GM18526 (cell line): ENCODE results near the gene JAG2.

ENCODE experiments used
- POLR2A ChIP-seq: IDR thresholded peaks from 3 replicates; pipeline ENCODE4 v1.6.1; 2011; ENCODE audit not compliant: insufficient read length; ENCODE audit errors: extremely low read depth

JAG2 gene

DNA sequence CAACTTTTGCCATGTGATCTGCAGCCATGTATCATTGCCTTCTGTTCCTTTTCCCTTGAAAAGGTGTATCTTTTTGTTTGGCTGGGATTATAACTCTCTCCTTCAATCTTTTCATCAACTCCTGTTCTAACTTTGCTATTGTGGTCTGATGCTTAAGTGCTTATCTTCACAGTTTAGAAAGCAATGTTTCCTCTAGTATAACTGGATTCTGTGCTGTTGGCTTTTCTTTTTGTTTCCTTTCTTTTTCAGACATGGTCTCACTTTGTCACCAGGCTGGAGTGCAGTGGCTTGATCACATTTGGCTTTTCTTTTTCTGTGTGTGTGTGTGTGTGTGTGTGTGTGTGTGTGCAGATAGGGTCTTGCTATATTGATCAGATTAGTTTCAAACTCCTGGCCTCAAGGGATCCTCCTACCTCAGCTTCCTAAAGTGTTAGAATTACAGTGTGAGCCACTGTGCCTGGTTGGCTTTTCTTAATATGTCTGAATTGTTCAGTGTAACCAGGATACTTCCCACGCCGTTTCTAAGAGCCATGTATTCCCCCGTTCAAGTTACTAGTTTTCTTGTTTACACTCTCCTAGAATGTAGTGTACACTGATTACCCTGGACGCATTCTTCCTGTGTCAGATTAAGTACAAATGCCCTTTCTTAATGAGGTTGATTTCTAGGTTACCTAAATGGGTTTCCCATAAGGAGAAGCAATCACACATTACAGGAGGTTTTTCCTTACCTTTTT is 35.5 kb downstream of the JAG2 start:
- TF ChIP-seq POLR2A, result no peak

DNA sequence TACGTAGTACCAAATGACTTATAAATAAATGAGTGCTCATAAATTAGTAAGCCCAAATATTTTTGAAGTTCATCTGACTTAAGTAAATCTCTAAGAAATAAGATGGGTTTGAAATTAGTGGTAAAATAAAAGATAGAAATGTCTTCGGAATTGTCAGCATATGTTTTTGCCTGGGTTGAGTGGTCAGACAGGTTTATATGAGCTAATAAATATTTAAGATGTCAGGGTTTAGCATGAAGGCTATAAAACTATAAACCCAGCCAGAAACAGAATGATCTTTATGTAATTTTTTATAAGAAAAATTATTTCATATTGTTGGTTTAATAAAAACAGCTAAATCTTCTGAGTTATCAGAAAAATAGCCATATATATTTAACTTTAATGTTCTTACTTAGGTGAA is 37.3 kb downstream of the JAG2 start:
- no peak for TF ChIP-seq POLR2A

DNA sequence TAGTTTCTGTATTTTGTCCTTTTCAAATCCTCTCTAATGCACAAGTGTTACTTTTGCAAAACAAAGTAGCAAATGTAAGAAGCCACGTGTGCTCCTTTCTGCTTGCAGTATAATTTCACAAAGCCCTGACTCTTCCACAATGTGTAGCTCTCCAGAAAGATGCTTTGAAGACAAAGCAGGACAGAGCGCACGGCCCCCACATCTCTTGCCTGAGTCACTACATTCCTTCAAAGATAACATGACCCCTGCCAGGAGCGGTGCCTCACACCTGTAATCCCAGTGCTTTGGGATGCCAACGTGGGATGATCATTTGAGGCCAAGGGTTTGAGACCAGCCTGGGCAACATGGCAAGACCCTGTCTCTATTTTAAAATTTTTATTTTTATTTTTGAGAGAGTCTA is 40.5 kb downstream of the JAG2 start:
- no peak for TF ChIP-seq POLR2A

DNA sequence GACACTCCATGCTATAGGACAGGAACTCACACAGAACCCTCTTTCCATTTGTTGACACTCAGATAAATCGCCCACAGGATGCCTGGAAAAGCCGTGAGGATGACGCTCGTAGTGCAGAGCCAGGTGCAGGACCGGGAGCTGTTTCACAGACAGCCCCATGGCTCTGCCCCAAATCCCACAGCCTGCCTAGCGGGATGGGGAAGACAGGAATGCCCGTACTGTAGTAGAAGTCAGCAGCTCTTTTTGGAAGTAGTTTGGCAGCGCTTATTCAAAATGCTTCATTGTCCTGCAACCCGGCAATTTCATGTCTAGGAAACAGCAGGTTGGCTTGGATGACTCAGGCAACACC is 41.6 kb downstream of the JAG2 start:
- no peak for TF ChIP-seq POLR2A

DNA sequence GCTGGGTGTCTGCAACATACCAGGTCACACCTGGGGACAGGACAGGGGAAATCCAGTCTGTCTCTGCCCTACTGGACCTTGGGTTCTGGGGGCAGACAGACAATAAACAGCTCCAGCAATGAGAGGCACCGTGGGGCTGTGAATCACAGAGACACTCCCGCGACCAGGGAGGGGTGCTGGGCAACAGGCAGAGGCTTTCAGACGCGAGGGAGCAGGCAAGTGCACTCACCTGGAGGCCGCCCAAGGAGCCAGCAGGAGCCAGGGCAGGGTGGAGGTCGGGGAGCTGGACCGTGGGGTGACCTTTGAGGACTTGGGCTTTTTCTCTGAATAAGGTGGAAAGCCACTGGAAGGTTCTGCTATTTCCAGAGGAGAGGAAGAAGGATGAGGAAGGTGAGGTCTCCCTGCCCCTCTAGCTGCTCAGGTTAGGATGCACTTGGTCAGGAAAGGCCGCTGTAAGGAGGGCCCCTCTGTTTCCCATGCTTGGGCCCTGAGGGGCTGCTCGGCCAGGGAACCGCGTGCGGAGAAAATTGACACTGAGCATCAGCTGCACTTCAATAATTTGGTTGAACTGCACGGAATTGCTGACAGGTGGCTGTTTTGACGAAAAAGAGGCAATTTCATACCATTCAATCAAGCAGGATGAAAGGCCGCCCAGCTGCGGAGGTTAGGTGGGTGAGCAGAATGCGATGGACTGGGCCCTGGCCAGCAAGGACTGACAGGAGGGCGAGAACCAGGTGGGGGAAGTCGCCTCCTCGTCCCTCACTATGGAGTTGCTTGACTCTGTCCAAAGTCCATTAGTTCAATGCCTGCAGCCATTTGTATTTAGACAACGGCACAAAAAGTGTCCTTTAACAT is 42.2 kb downstream of the JAG2 start:
- no peak for TF ChIP-seq POLR2A

DNA sequence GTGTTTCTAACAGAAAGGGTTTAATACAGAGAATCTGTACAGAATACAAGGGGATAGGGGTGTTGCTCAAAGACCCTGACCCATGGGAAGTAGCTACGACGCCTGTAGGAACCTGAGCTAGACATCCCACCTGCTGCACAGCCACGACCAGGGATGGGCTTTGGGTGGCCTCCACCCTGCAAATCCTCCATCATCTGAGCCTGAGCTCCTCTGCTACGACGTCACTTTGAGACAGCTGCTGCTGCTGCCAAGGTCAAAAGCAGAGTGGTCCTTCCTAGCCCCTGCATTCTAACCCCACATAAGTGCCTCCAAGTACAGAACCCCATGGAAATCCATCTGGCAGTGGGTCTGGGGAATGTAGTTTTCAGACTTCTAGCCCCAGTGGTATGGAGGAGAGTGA is 43.8 kb downstream of the JAG2 start:
- no peak for TF ChIP-seq POLR2A

DNA sequence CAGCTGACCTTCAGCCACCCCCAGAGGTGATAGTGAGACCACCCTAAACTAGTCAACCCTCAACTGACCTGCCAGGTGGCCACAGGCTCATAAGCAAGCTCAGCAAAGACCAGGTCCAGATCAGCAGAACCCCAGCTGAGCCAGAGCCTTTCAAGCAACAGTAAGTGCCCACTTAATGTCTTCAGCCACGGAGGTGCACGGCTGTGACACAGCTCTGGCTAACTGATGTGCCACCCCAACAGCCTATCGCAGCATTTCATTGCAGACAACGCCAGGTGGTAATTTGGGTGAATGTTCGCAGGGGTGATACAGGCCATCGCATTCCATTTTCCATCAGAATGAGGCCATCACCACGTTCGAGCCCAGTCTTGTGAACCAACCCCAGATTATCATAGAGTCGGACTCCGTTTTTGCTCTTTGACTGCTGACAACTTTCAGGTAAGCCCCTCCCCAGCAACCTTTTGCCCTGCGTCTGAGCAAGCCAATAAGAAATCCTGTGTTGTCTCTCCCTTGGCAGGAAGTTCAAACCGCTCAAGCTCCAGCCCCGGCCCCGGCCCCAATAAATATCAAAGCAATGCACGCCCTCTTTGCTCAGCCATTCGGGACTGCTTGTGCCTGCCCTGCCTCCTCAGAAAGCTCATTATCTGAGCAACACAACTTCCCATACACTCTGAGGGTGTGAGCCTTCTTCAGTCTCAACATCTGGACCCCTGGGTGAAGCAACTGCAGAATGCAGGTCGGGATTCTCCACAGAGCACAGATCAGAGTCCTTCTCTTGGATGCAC is 44.4 kb downstream of the JAG2 start:
- no peak for TF ChIP-seq POLR2A

DNA sequence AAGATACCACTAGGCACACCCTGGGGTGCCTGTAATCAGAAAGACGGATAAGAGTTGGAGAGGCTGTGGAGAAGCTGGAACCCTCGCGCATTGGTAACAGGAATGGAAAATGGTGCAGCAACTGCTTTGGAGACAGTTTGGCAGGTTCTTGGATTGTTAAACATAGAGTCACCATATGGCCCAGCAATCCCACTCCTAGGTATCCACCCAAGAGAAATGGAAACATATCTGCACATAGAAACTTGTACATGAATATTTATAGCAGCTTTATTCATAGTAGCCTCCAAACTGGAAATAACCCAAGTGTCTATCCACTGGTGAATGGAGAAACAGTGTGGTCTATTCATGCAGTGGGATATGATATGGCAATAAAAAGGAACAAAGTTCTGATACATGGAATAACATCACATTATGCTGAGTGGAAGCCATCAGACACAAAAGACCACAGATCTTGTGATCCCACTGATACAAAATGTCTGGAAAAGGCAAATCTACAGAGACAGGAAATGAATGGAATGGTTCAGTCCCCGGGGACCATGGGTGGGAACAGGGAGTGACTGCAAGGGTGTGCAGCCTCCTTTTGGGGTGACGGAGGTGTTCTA is 45.4 kb downstream of the JAG2 start:
- TF ChIP-seq POLR2A, result no peak

DNA sequence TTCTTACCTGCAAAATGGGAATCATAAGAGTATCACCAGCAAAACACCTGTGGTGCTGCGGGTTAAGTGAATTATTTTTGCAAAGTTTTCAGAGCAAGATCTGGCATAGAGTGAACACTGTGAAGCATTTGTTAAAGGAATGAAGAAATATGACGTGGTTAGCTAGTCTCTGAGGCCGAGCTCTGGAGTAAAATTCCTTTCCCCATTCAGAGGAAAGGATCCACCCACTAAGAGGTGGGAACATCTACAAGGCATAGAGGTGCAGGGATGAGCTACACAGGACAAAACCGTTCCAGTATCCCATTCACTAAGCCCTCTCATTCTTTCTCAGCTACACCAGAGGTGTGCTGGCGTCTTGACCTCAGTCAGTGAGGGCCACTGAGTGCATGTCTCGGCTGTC is 48.5 kb downstream of the JAG2 start:
- no peak for TF ChIP-seq POLR2A

DNA sequence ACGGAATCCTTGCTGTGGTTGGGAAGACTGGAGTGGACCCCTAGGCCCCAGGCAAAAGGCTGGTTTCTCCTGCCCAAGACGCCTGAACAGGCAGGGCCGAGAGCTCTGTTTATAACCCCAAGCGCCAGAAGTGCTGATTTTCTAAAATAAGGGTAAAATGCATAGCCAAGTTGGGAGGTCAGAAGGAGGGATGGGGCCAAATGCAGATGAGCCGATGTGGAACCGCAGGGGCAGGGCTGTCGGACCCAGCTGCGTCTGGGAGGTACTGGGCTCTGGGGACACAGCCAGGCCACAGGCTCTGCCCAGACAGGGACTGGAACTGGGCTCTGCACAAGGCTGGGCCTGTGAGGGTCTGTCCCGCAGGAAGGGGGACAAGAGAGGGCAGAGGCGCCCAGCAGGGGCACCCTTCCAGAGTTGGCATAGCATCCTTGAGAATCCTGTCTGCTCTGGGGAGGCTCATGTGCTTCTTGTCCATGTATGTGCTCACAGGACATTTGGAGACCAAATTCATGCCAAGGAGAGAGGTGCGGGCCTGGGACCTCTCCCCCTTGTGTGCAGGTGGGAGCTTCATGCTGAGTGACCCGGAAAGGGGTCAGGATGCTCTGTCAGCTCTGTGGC is 49.1 kb downstream of the JAG2 start:
- TF ChIP-seq POLR2A, result no peak

DNA sequence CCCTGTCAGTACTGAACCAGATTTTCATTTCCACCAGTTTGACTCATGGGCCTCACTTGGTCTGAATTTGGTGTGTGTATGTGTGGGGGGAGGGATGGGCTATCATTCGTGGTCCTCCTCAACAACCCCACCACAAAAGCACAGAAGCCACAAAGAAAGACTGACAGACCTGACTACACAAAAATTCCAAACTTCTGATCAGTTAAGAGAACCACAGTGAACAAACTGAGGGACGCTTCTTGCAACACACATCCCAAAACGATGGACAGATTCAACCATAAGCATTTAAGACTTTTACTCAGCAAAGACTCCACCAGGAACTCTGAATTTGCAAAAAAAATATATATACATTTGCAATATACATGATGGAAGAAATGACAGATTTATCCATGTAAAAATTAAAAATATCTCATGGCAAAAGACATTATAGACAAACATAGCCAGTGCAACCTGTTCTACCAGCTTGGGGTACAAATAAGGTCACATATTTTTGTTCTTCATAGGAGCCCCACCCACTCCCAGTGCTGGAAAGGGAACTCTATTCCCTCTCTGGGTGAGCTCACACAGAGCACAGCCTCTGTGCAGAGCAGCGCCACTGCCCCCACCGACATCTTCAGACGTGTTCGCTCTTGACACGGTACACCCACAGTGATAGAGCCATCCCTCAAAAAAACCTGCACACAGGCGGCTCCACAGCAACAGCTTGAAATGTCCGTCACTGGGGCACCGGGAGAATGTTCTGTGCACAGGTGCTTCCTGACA is 49.7 kb downstream of the JAG2 start:
- no peak for TF ChIP-seq POLR2A

DNA sequence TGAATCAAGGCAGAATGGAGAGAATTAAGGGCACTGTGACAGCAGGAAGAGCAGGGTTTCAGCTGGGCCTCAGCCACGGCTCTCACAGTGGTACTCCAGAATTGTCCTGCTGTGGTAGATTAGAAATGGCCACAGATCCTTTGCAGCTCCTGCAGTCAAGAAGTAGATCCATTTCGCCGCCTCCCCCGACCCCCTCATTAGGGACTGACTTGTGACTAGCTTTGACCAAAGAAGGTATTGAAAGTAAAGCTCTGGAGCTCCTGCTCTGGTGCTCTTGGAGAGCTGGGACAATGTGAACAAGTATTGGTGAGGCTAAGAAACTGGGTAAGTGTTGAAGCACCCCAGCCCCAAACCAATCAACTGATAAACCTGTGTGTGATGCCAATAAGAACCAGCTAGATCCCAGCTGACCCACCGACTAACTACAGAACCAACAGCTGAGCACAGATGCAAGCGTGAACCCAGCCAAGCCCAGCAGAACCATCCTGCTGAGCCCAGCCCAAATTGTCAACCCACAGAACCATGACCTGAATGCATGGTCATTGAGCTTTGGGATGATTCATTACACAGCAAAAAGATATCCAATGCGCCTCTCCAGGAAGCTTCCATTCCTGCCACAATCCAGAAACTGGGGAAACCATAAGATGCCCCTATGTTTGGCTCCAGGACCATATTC is 50.7 kb downstream of the JAG2 start:
- TF ChIP-seq POLR2A, result no peak

DNA sequence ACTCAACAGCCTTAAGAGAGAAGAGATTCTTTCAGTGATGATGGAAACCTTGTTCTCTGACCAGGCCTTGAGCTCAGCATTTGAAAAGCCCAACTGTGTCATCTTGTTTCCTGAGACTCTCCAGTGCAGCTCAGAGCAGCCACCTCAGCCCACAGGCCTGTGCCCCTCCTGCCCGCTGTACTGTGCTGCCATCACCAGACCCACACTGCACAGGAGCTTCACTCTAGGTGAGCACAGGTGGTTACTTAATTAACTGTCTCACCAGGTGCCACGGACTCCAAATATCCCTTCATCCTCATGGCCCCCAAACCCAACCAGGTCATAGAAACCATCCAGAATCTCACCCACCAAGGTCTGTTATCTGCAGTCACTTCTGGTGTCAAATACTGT is 51.3 kb downstream of the JAG2 start:
- no peak for TF ChIP-seq POLR2A
